Hepatocyte (in vitro differentiated cells): Measurements from ENCODE around the gene IFT22.

Experiments
- EZH2 ChIP-seq: fragments of 200-600 bp; sonication (generic); IDR thresholded peaks from 2 replicates; pipeline ENCODE4 v1.6.1; 2016; ENCODE audit warnings: antibody characterized with exemption, mild to moderate bottlenecking, borderline replicate concordance
- EZH2phosphoT487 ChIP-seq: fragments of 200-600 bp; sonication (generic); IDR thresholded peaks from one replicate; pipeline ENCODE4 v1.6.1; 2018; ENCODE audit warnings: antibody characterized with exemption, mild to moderate bottlenecking, low read depth, moderate library complexity; ENCODE audit not compliant: unreplicated experiment, severe bottlenecking
- TF ChIP-seq, protein P1 (sequence below): fragments of 200-600 bp; sonication (generic); IDR thresholded peaks from 2 replicates; pipeline ENCODE4 v1.5.1; 2016; ENCODE audit warnings: antibody characterized with exemption, mild to moderate bottlenecking; ENCODE audit not compliant: poor library complexity

DNA sequence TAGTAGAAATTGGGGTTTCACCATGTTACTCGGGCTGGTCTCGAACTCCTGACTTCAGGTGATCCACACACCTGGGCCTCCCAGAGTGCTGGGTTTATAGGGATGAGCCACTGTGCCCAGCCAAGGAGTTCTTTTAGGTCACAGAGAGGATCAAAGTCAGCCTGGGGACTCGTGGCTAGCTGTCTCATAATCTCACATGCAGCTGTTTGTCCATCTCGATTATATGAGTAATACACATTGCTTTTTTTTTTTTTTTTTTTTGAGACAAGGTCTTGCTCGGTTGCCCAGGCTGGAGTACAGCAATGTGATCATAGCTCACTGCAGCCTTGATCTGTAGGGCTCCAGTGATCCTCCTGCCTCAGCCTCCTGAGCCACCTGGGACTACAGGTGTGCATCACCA is 2.2 kb downstream of the IFT22 start:
- TF ChIP-seq, protein P1, sequence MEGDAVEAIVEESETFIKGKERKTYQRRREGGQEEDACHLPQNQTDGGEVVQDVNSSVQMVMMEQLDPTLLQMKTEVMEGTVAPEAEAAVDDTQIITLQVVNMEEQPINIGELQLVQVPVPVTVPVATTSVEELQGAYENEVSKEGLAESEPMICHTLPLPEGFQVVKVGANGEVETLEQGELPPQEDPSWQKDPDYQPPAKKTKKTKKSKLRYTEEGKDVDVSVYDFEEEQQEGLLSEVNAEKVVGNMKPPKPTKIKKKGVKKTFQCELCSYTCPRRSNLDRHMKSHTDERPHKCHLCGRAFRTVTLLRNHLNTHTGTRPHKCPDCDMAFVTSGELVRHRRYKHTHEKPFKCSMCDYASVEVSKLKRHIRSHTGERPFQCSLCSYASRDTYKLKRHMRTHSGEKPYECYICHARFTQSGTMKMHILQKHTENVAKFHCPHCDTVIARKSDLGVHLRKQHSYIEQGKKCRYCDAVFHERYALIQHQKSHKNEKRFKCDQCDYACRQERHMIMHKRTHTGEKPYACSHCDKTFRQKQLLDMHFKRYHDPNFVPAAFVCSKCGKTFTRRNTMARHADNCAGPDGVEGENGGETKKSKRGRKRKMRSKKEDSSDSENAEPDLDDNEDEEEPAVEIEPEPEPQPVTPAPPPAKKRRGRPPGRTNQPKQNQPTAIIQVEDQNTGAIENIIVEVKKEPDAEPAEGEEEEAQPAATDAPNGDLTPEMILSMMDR = no peak
- no peak for TF ChIP-seq EZH2
- no peak for TF ChIP-seq EZH2phosphoT487
